Activated CD8-positive, alpha-beta memory T cell treated with anti-CD3 and anti-CD28 coated beads for 4 hours (primary cell): Measurements from ENCODE around the gene OPHN1.
"Not testable (repeated sequence)": the region's sequence is repeated elsewhere in the genome, so short reads cannot be mapped to it uniquely, and the experiment has no call there.

ENCODE experiments used
- DNase-seq, 2 donors: peaks; one replicate each; pipeline ENCODE4 v3.0.0-alpha.2; 2020; ENCODE audit warnings: low read depth in 2 of 2

Gene OPHN1

GRCh38 chrX:68355629-68355920, 77.7 kb downstream of the OPHN1 start:
- no peak for DNase-seq

DNA sequence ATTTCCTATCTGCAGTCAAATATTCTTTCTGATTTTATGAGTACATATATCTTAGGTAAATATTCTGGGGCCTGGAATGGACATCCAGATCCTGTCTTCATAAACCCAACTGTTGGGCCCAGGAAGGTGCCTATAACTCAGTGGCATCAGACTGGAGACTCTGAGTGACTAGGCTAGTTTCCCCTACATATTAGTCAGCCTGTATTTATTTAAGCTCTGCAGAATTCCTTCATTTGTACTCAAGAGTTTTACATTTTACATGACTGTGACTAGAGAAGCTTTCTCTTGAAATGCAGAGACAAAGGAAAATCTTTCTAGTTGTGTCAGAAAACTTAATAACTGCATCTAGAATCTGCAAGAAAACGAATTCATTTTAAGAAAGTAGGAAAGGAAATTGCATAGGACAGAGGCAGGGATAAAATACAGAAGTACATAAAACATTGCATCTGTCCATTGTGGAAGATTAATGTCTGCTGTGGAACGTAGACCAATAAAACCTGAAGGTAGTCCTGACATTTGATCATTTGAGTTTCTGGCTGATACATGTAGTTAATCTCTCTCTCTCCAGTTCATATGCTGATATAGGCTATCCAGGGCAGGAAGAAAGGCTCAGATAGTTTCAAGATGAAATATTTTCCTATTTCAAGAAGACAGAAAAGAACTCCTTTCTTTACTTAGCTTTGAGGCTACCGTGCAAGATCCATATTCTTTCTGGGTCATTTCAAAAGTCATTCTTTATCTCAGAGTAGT, 78.2 kb downstream of the OPHN1 start:
- no peak for DNase-seq

DNA sequence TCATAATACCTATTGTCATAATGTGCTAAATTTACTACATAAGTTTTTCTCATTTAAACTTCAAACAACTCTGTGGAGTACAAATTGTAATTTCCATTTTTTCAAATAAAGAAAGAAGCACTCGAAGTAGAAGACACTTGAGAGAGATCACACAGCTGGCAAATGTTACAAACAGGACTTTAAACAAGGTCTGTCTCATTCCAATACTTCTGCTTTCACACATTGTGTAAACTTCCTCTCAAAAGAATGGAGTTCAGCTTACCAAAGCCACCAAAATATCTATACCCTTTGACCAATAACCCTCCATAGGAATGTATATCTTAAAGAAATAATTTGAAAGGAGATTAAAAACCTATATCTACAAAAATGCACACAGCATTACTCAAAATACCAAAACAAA, 88.3 kb downstream of the OPHN1 start:
- no peak for DNase-seq

DNA sequence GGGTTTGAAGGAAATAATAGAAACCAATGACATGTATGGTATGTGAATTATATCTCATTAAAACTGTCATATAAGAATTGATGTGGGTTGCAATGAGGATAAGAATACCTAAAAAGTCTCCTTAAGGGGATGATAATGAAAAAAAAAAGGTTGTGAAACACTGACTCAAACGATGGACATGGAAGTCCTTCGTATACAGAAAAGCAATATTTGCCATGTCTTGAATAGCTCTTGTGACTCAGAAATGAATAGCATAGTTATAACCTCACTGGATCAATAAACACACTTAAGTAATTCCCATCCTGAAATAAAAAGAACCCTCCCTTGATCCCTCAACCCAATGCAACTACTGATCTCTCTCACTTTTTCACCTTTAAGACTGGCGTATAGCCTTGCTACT, 89.7 kb downstream of the OPHN1 start:
- DNase-seq: no peak

- no peak for DNase-seq
Observed at GRCh38 chrX:68332201-68332731, 101.0 kb downstream of the OPHN1 start.

DNA sequence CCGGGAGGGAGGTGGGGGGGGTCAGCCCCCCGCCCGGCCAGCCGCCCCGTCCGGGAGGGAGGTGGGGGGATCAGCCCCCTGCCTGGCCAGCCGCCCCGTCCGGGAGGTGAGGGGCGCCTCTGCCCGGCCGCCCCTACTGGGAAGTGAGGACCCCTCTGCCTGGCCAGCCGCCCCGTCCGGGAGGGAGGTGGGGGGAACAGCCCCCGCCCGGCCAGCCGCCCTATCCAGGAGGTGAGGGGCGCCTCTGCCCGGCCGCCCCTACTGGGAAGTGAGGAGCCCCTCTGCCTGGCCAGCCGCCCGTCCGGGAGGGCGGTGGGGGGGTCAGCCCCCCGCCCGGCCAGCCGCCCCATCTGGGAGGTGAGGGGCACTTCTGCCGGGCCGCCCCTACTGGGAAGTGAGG, 106.5 kb downstream of the OPHN1 start:
- DNase-seq: not testable (repeated sequence)

- DNase-seq: no peak
Observed at GRCh38 chrX:68307769-68308168, 125.5 kb downstream of the OPHN1 start.

- DNase-seq: no peak
Observed at GRCh38 chrX:68304602-68305001, 128.7 kb downstream of the OPHN1 start.

GRCh38 chrX:68299898-68300297, 133.4 kb downstream of the OPHN1 start:
- no peak for DNase-seq

DNA sequence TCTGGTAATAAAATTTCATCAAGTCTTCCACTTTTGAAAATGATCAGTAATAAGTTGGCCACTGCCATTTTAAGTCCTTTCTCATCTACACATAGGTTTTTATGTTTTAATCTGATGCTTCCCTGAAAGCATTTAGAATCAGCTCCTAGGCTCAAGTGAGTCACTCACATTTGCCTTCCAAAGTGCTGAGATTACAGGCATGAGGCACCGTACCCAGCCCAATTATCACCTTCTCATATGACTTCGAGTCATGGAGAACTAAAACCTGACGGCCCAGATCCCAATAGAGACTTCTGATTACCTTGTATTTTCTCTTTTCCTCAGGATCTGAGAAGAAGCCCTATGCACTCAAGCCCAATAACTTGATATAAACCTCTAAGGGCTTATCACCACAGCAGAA, 140.8 kb downstream of the OPHN1 start:
- DNase-seq: no peak

DNA sequence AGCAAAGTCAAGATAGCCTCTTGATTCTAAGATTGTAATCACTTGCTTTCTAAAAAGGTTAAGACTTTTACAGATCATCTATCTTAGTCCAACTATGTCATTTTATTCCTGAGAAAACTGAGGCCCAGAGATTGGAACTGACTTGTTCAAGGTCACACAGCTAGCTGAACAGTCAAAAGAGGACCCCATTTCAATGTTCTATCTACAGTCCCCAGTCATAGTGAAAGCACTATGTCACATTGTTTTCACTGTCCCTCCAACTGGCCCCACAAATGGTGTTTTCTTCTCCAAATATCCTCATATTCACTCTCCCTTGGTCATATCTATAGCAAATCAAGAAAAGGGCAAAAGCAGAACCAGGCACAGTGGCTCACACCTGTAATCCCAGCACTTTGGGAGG, 145.2 kb downstream of the OPHN1 start:
- DNase-seq: no peak

- DNase-seq: no peak
Observed at GRCh38 chrX:68287419-68287818, 145.9 kb downstream of the OPHN1 start.

- no peak for DNase-seq
Observed at GRCh38 chrX:68286980-68287379, 146.3 kb downstream of the OPHN1 start.

- DNase-seq: no peak
Observed at GRCh38 chrX:68286076-68286475, 147.2 kb downstream of the OPHN1 start.

DNA sequence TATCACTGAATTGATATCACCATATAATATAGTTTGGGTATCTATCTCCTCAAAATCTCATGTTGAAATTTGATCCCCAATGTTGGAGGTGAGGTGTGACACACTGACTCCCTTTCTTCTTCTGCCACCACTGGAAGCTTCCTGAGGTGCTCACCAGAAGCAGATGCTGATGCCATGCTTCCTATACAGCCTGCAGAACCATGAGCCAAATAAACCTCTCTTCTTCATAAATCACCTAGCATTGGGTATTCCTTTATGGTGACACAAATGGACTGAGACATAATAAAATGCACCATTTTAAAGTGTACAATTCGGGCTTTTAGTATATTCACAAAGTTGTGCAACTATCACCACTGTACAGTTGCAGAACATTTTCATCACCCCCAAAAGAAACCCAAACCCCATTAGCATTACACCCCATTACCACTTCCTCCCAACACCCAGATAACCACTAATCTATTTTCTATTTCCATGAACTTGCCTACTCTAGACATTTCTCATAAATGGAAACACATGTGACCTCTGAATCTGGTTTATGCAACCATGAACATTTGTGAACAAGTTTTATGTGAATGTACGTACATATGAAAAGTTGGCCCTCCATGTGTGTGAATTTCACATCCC, 148.9 kb downstream of the OPHN1 start:
- DNase-seq: no peak

DNA sequence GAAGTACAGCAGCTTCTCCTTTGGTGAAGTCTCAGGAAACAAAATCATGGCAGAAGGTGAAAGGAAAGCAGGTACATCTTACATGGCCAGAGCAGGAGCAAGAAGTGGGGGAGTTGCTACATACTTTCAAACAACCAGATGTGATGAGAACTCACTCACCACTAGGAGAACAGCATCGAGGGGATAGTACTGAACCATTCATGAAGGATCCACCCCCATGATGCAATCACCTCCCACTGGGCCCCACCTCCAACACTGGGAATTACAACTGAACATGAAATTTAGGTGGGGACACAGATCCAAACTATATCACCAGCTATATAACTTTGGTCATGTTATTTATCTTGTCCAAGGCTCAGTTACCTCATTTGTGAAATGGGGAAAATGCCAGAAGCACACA, 159.4 kb downstream of the OPHN1 start:
- no peak for DNase-seq

- not testable (repeated sequence) for DNase-seq
Observed at GRCh38 chrX:68264793-68265192, 168.5 kb downstream of the OPHN1 start.

- no peak for DNase-seq
Observed at GRCh38 chrX:68261060-68261672, 172.1 kb downstream of the OPHN1 start.

- no peak for DNase-seq
Observed at GRCh38 chrX:68256990-68257389, 176.3 kb downstream of the OPHN1 start.

DNA sequence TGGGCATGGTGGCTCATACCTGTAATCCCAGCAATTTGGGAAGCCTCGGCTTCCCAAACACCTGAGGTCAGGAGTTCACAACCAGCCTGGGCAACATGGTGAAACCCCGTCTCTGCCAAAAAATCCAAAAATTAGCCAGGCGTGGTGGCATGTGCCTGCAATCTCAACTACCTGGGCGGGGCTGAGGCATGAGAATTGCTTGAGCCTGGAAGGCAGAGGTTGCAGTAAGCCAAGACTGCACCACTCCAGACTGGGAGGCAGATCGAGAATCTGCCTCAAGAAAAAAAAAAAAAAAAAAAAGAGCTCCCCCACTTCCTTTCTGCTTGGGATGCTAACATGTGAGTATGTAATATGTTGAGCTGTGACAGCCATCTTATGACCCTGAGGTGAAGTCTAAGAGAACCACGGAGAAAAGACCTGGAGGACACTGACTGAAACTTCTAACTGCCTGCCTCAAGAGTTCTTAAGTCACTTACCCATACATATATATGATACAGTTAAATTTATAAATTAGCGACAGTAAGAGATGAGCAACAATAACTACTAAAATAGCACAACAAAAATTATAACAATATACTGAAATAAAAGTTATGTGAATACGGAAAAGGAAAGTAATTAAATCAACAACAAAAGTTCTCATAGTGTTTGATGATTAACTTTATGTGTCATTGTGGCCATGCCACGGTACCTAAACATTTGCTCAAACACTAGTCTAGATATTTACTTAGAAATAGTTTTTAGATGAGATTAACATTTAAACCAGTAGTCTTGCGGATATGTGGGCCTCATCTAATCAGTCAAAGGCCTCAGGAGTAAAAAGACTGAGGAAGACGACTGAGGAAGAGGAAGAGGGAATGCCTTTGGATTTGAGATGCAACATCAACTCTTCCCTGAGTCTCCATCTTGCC, 178.3 kb downstream of the OPHN1 start:
- DNase-seq: no peak

GRCh38 chrX:68252664-68253063, 180.6 kb downstream of the OPHN1 start:
- no peak for DNase-seq

DNA sequence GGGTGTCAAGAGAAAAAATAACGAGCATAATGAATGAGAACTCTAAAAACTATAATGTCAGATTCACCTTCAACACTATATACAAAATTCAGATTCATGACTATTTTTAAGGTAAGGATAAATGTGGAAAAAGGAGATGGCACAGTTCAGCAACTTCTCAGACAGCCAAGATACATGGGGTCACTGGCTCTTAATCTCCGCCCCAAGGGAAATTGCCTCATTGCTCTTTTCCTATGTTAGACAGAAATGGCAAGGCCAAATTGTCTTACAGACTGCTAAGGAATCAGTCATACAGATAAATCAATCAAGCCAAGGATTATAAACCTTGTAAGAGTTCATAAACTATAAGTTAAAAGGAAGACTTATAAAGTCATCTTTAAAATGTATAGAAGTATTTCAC, 183.4 kb downstream of the OPHN1 start:
- DNase-seq: no peak
